HuH-7.5 (cell line): Measurements from ENCODE around the gene RUSF1.
"Not testable (repeated sequence)": the region's sequence is repeated elsewhere in the genome, so short reads cannot be mapped to it uniquely, and the experiment has no call there.

Source experiments
- DNase-seq: peaks from one replicate; pipeline ENCODE4 v3.0.0; 2011; ENCODE audit warnings: low spot score

Gene RUSF1

DNA sequence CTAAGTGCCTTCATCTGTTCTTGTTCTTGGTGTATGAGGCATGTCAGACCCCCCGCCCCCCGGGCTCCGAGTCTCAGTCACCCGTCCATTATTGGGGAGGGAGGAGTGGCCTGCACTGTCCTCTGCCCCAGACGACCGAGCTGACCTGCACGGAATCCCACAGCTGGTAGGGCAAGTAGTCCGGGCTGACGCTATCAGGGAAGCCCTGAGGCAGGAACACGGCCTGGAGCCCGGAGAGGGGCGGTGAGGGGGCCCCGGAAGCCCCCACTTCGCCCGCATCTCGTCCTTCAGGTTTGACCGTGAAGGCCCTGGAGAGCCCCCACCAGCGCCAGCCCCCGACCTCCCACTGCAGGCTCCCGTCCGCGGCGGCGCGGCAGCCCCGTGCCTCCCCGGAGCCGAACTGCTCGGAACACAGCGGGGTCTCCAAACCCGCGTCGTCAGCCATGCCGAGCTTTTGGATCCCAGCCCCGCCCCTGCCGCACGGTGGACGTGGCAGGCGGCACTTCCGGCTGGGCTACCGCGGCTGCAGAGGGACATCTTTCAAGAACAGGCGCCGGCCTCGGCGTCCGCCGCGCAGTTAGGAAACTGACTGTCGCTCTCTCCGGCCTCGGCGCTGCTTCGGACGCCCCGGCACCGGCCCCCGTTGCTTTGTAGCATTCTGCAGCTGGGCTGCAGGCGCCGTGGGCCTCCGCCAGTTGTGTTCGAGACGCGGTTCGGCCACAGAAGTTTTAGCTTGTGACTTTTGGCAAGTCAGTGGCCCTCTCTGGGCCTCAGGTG lies at the start of gene RUSF1:
RUSF1 (minus strand) TSS at position 463 of the 777 bp plus-strand sequence; CDS start at position 445, 18 bp downstream.
- peak; percentile 76 for DNase-seq

GRCh38 chr16:31542763-31543162 lies 34.6 kb upstream of the RUSF1 start:
- no peak for DNase-seq

DNA sequence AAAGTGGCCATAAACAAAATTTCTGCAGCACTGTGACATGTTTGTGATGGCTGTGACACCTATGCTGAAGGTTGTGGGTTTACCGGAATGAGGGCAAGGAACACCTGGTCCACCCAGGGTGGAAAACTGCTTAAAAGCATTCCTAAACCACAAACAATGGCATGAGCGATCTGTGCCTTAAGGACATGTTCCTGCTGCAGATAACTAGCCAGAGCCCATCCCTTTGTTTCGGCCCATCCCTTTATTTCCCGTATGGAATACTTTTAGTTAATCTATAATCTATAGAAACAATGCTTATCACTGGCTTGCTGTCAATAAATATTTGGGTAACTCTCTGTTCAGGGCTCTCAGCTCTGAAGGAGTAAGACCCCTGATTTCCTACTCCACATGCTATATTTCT lies 31.6 kb upstream of the RUSF1 start:
- DNase-seq: not testable (repeated sequence)

- DNase-seq: not testable (repeated sequence)
These were observed 30.0 kb upstream of the RUSF1 start for GRCh38 chr16:31538243-31538598.

DNA sequence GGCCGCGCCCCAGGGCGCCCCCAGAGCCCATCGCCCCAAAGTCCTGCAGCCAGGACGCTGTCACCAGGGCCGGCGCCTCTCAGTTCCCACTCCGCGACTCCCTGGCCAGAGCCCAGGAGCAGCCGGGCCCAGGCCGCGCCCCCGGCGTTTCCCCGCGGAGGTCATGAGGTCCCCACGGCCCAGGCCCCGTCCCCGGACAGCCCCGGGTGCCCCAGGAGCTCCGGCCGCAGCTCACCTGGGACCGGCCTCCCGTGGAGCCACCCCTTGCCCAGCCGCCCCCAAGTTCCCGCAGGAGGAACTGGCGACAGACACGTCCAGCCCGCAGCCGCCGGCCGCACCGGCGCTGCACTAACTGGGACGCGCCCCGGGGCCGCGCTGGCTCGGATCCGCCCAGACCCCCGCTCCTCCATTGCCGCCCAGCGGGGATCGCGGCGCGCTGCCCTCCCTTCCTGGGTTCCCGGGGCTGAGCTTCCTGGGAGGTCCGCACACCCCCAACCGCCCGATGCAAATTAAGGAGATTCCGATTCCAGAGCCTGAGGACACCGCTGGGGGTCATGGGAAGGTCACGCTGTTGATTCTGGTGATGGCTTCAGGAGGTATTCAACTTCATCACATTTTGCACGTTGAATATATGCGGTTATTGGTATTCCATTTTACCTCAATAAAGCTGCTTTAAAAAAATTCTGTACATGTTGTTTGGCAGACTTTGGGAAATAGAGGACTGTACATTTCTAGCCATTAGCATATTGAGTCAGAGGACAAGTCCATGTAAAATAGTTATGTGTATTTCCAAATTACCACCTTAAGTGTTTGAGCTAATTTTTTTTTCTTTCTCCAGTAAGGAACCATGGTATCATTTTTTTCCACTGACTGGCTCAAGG lies 29.4 kb upstream of the RUSF1 start:
- DNase-seq: no peak

- no peak for DNase-seq
These were observed 28.7 kb upstream of the RUSF1 start for GRCh38 chr16:31536804-31537361.

DNA sequence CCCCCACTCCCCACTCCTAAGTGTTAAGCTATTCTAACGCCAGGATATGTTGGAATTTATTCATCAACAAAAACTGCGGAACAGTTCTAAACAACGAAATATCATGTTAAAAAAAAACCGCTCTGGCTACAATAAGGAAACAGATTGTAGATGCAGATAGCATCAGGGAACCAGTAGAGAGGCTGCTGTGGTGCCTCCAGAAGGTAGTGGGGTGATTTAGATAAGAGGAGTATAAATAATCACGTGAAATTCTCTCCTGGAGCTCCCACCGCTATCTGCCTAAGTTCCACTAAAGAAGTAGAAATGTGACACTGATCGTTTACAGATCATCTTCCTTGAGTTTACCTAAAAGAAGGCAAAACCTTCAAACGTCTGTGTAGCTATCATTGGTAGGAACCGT lies 27.5 kb upstream of the RUSF1 start:
- DNase-seq: no peak

DNA sequence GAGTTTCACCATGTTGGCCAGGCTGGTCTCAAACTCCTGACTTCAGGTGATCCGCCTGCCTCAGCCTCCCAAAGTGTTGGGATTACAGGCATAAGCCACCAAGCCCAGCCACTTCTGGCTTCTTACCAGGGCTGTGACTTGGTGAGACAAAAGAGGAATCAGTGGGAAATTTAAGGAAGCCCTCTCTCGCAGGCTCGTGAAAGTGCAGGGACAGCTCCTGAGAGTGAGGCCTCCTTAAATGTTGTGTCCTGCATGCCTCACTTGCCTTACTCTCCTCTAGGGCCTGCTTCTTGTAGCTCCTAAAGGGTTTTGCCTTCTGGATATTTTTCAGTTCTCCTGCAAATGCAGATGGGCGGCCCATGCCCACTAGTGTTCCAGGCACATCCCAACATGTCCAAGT lies 24.7 kb upstream of the RUSF1 start:
- DNase-seq: no peak

- no peak for DNase-seq
These were observed 23.9 kb upstream of the RUSF1 start for GRCh38 chr16:31532120-31532519.

GRCh38 chr16:31531096-31531495 lies 22.9 kb upstream of the RUSF1 start:
- DNase-seq: no peak

GRCh38 chr16:31530405-31530804 lies 22.2 kb upstream of the RUSF1 start:
- DNase-seq: no peak

DNA sequence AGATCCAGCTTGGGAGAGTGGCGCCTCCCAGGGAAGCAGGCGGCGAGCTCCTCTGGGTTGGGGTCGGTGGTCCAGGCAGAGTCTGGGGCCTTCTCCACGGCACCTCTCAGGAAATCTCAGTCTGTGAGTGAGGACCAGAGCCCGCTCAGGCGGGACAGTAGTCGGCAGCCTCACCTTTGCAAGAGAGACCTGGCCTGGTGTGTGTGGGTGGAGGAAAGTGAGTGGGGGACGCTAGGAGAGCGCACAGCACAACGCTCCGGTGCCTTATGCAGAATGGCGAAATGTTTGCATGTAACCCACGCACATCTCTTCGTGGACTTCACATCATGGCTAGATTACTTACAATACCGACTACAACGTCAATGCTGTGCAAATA lies 21.7 kb upstream of the RUSF1 start:
- DNase-seq: no peak

GRCh38 chr16:31529108-31529936 lies 21.1 kb upstream of the RUSF1 start:
- DNase-seq: no peak

DNA sequence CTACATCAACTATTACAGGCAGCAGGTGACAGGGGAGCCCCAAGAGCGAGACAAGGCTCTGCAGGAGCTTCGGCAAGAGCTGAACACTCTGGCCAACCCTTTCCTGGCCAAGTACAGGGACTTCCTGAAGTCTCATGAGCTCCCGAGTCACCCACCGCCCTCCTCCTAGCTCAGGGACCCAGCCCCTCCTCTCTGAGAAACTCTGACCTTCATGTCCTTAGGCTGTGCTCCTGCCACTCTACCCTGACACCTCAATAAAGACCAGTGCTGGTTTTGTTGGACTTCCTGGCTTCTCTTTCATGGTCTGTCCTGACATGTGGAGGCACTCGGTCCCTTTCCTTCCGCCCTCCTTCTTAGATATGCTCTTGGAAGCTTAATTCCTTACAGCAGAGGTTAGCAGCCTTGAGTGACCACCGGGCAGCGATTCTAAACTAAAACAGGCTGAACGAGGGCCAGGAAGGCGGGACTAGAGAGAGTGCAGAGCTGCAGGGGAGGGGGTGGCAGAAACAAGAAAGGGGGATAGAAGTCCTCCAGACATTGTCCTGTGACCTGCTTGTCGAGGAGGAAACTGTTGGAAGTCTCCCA lies 20.4 kb upstream of the RUSF1 start:
- DNase-seq: no peak

DNA sequence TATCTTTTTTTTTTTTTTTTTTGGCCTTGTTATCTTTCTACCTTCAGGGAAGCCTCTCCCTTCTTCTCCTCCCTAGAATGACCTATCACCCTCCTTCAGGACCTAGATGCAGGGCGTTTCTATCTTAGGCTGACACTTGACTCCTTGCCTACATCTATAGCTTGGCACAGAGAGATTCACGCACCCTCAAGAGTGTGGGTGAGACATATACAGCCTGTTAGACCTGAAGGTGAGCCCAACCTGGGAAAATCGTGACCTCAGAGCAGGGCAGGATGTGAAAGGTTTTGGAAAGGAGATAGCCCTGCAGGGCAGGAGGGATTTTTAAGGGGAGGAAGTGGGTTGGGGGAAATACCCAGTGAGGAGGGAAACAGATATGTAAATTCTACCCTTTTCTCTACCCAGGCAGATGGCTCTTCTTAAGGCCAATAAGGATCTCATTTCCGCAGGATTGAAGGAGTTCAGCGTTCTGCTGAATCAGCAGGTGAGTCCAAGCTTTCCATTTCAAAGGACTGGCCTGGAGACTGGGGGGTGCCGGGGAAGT lies 19.6 kb upstream of the RUSF1 start, which contains the start of gene AHSP:
AHSP (plus strand) TSS at position 167 of the 541 bp plus-strand sequence; CDS start at position 407, 240 bp downstream.
- DNase-seq: no peak

- DNase-seq: no peak
These were observed 16.9 kb upstream of the RUSF1 start for GRCh38 chr16:31525113-31525512.

GRCh38 chr16:31523768-31524167 lies 15.6 kb upstream of the RUSF1 start:
- DNase-seq: not testable (repeated sequence)

- DNase-seq: no peak
These were observed 13.9 kb upstream of the RUSF1 start for GRCh38 chr16:31522071-31522470.

DNA sequence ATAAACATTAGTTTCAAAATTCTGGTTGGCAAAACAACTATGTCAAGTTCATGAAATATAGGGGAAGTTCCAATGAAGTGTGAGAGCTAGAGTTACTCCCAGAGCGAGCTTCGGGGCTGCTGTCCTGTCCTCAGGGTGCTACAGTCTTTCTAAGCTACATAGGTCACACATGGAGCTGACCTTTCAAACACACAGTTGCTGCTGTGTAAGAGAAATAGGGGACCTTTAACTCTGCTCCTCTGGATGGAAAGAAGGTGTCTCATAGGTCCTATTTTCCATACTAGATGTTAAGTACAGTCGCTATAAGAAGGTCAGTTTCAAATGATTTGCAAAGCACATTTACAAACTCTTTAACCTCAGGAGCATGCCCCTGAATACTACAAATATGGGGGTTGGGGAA lies 13.2 kb upstream of the RUSF1 start:
- no peak for DNase-seq

- no peak for DNase-seq
These were observed 11.7 kb upstream of the RUSF1 start for GRCh38 chr16:31519759-31520431.
